ENCODE measurements around the gene KCNAB2.

The KCNAB2 gene

DNA sequence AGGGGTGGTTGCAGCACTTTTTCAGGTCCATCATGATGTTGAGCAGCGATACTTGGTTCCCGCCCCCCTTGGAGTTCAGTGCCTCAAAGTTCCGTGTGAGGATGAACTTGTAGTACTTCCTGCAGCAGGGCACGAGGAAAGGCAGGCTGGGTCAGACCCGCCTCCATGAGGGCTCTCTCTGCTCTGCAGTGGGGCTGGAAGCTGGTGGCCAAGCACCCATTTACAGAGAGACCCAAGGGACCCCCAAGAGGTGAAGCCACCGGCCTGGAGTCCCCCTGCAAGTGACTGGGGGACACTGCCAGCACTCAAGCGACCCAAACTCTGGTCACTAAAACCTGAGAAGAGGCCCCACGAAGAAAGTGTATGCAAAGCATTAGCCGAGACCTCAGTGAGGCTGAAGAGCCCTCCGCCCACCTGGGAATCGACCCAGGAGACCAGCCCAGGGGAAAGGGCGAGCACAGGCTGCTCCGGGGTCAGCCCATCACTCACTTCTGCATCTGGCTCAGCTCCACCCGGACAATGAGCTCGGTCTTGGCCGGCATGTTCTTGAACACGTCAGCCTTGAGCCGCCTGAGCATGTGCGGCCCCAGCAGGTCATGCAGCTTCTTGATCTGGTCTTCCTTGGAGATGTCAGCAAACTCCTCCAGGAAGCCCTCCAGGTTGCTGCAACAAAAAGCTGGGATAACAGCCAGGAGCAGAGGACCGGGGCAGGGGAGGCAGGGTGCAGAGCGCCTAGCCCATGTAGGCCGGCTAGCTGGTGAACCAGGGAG lies 89.2 kb downstream of the KCNAB2 start:
- DNase-seq = no peak

DNA sequence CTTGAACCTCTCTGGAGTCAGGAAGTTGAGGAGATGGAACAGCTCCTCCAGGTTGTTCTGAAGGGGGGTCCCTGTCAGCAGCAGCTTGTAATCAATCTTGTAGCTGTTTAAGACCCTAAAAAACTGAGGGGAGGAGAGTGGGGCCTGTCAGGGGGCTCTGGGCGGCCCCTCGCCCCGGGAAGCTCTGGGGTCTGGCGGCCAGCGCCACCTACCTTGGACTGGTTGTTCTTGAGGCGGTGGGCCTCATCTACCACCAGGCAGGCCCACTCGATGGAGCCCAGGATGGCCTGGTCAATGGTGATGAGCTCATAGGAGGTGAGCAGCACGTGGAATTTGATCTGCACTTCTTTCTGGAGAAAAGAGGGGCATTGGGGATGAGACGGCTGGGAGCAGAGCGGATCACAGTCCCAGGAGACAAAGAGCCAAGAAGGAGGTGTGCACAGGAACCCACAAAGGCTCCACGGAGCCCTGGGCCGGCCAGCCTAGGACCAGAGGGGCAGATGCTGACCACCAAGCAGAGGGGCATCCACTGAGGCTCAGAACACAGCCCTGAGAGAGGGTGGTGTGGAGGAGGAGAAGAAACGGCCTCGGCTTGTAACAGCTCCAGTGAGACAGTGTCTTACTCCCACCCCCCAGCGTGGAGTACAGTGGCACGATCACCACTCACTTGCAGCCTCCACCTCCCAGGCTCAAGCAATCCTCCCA lies 91.0 kb downstream of the KCNAB2 start:
- no peak for DNase-seq

DNA sequence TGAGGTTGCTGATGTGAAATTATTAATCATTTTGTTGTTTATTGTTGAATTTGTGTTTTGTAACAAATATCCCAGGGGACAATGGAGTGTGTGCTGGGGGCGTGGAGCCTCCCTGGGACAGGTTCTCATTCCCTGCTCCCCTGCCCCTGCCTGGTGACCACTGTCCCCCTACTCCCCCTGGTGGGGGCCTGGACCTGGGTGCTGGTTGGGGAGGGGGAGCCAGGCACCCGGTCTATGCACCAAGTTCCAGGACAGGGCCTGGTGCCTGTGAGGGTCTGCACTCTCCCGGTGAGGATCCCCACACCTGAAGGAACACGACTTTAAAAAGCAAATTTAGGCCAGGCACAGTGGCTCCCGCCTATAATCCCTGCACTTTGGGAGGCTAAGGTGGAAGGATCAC lies 92.1 kb downstream of the KCNAB2 start:
- DNase-seq = no peak

DNA sequence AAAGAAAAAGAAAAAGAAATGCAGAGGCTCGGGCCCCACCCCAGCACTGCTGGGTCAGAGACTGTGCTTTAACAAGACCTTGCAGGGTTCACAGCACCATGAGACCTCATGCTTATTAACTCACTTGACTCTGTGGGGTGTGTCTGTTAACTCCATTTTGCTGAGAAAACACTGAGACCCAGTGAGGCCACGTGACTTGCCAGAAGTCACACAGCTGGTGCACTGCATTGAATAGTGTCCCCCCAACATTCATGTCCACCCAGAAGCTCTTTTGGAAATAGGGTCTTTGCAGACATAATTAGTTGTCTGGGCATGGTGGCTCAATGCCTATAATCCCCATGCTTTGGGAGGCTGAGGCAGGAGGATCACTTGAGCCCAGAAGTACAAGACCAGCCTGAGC lies 94.7 kb downstream of the KCNAB2 start:
- no peak for DNase-seq

DNA sequence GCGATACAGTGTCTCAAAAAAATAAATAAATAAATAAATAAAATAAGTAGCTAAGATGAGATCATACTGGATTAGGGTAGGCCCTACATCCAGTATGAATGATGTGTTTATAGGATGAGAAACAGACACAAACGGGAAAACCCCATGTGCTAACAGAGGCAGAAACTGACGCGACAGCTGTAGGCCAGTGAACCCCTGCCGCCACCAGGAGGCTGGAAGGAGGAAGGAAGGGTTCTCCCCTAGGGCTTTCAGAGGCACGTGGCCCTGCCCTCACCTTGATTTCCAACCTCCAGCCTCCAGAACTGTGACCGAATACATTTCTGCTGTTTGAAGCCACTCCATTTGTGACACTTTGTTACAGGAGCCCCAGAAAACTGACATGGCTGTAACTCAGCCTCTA lies 95.9 kb downstream of the KCNAB2 start:
- DNase-seq = no peak

DNA sequence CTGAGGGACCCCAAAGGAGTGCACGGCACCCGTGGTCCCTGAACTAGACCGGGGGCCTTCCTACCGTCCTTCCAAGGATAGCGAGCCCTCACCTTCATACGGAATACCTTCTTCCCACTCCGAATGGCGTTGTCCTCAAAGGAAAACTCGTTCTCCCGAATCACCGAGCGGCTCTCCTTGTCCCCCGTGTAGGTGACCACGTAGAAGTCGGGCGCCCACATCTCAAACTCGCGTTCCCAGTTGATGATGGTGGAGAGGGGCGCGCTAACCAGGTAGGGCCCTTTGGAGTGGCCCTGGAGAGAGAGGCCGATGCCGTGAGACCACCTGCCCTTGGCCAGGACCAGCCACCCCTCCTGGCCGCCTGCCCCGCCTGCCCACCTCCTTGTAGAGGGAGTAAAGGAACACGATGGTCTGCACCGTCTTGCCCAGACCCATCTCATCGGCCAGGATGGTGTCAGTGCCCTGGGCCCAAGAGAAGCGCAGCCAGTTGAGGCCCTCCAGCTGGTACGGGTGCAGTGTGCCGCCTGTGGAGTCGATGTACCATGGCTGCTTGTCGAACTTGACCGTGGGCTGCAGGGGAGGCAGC lies 96.4 kb downstream of the KCNAB2 start:
- no peak for DNase-seq

DNA sequence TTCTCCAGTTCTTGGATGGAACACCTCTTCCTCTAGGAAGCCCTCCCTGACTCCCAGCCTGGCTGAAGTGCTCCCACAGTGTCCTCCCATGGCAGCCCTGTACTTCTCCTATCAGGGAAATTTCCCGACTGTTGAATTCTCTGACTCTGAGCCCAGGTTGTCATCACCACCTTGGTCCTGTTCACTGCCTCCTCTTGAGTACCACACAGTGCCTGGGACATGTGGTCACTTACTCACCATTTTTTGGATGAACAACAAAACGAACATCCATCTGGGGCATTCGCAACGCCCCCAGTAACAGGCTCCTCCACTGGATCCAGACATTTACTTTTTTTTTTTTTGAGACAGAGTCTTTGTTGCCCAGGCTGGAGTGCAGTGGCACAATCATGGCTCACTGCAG lies 97.0 kb downstream of the KCNAB2 start:
- DNase-seq = no peak

DNA sequence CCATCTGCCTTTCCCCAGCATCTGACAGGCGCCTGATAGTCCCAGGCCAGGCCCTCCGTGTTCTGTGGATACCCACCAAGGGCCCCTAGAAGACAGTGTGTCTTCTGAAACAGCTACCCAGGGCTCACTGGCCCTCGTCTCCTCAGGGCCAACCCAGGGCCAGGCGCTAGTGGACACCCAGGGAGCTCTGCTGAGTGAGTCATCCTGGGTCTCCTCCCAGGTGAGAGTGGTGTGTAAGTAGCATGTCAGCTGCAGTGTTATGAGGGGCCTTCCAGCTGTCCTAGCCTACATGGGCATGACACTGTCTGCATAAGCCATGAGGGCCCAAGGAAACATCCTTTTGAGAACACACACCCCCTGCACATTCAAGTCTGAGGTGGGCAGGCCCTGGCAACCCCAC lies 97.7 kb downstream of the KCNAB2 start:
- DNase-seq = no peak

DNA sequence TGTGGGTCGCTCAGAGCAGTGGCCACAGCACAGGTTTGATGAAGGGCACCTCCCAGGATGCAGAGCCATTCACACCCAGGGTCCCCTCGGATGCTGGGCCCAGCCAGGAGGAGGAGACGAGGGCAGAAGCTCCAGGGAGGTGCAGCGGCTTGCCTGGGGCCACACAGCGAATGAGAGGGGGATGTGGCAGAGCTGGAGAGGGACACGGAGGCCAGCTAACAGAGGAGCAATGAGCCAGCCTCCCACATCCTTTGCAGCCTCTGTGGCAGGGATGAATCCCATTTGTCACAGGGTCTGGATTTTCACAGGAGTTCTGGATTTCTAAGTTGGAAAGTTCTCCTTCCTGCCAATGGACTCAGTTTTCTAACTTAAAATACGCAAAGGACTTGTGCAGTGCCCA lies 98.5 kb downstream of the KCNAB2 start:
- no peak for DNase-seq

DNA sequence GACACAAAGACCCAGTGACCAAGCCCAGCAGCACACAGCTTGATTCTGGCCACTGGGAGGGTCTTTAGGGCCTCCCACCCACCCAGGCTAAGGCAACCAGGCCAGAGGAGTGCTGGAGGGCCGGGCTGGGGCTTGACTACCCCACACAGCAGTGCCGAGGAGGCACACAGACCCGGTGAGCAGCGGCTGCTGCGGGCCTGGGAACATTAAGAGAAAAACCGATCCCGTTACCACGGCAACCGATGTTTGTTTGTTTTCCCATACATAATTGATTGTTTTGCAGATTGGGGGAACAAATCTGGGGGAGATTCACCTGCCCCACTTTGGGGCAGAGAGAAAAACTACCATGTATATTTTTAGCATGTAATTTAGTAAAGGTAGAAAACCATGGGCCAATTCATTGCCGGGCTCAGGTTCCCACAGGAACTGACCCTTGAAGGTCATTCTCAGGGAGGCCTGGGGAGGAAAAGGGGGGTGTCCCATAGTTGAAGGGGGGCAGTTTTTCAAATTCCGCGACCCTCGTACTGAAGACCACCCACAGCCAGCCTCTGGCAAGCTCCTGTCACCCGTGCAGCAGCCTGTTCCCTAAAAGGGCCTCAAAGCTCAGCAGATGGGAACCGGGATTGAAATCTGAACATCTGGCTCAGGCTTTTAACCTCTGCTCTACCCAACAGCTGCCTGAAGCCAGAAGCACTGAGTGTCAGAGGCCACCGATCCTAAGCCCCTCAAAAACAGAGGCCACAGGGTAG lies 99.1 kb downstream of the KCNAB2 start:
- no peak for DNase-seq

DNA sequence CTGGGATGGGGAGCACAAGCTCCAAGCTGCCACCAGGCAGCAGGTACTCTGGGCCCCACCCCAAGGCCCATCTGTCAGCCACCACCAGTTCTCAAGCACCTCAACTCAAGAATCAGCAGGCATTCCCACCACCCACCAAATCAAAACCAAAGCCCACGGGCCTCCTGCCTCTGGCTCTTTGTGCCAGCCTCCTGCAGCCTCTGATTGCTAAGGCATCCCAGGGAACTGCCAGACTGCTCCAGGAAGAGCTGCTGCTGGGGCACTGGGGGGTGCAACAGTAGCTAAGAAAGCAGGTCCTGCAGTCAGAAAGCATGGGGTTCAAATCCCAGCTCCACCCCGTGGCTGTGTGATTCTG lies 99.7 kb downstream of the KCNAB2 start:
- DNase-seq = no peak

DNA sequence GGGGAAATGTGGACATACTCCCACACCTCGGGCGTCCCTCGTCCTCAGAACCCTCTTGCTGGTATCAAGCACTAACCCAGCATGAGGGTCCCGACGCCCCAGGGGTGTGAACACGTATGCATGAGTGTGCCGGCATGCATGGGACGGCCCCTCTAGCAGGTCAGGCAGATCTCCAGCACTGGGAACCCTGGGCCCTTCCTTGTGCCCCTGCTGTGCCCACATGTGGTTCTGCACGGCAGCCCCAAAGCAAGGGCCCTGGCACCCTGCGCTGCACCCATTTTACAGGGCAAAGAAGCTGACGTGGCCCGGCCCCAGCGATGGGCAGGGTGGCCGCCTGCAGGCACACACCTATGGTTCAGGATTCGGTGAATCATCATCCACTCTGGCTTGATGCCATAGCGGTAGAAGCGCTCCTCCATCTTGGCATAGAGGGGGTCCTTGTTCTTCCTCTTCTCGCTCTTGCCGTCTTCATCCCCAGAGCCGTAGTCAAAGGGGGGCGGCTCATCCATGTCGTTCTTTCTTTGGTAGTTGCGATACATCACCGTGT lies 100.2 kb downstream of the KCNAB2 start:
- no peak for DNase-seq

DNA sequence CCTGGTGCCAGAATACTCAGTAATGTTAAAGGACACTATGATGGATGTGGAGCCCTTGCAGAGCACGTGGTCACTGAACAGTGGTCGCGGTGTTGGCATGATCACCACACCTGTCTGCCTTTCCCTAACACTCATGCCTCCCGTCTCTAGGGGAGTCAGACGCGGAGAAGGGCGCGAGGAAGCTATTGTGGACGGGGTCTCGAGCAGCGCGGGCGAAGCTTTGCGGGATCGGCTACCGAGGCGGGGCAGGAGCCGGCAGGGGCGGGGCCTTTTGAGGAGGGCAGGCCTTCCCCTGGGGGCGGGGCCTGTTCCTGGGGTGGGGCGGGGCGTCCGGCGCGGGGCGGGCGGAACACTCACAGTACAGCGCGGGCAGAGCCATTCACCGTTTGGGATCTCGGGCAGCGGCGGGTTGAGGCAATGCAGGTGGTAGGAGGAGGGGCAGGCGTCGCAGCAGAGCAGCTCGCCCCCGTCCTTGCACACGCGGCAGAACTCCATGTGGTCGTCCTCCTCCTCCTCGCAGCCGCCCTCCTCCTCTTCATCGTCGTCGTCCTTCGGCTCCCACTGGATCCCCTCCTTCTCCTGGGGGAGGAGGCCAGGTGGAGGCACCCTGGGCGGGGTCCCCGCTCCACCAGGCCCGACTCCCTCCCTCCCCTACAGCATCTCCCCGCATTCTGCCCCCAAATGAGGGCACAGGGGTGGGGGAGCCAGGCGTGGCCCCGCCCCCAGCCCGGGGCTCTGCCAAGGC lies 103.0 kb downstream of the KCNAB2 start:
- peak; percentile 67 for DNase-seq

DNA sequence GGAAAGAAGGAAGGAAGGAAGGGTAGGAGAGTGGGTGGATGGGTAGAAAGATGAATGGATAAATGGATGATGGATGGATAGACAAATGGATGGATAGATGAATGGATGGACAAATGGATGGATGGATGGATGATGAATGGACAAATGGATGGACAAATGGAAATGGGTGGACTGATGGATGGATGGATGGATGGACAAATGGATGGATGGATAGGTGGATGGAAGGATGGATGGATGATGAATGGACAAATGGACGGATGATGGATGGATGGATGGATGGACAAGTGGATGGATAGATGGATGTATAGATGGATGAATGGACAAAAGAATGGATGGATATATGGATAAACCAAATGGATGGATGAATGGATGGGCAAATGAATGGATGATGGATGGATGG lies 103.9 kb downstream of the KCNAB2 start:
- DNase-seq = no peak

DNA sequence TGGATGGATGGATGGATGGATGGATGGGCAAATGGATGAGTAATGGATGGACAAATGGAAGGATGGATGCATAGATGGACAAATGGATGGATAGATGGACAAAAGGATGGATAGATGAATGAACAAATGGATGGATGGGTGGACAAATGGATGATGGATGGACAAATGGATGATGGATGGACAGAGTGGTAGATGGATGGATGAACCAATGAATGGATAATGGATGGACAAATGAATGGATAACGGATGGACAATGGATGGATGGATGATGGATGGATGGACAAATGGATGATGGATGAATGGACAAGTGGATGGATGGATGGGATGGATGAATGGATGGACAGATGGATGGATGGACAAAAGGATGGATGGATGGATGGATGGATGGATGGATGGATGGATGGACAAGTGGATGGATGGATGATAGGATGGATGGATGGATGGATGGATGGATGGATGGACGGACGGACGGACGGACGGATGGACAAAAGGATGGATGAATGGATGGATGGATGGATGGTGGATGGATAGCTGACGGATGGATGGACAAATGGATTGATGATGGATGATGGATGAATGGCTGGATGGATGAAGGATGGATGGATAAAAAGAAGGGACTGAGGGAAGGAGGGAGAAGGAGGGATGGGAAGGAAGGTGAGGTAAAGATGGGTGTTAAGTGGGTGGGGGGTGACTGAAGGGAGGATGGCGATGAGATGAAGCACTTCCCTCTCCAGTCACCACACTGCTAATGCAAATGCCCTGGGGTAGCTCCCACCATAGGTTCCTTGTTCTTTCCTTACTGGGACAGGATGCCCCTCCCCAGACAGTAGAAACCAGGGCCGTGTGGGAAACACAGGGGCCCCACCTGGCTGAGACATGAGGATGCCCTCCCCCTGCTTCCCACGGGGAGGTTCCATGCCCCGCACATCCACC lies 104.6 kb downstream of the KCNAB2 start:
- DNase-seq = no peak
